Measurements from ENCODE around the gene LDB2. TPM values are rescaled to one million over a fixed set of nuclear protein-coding genes. Genes with fewer than 3 reads are reported as not detected.
A peak's percentile ranks its signal among the peaks of the same experiment; 100 is the strongest.

The LDB2 gene
- total and polyA plus RNA-seq, 2 donors (not counting 1 experiment from before 2014, with no cell fraction given) = 41.6 to 78.3 TPM

DNA sequence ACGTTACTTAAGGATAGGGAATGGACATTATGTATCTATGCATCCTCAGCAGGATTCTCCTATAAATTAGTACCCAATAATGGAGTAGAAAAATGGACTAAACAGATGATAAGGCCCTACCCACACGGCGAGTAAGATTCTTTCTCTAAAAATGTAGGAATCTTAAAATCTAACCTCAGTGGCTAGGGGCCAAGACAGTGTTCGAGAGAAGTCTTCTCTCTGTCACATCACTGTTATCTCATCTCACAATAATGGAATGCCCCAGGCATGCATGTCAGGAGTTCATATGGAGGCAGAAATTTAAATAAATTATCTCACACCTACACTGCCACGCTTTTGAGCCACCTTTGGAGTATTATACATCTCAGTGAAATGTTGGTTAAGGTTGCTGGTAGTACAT, 132.9 kb downstream of the LDB2 start:
- Histone ChIP-seq H3K4me3 (replicated peaks in 1 of 4; ENCODE audit: control extremely low read depth in 1 of 4, insufficient read depth in 1 of 4, low read depth in 3 of 4, low read length in 4 of 4) (no peak overlapping the region), H3K4me1 (ENCODE audit: control insufficient read depth, extremely low read depth, insufficient read depth, low read length) (no peaks in the 10 kb centered on the region), H2AFZ (ENCODE audit: low read length) (no peak overlapping the region), H4K20me1 (ENCODE audit: control insufficient read depth, extremely low read depth, insufficient read depth, low read length) (no peaks in the 10 kb centered on the region), H3K79me2 (ENCODE audit: control insufficient read depth, insufficient read depth, low read length) (no peaks in the 10 kb centered on the region), H3K4me2 (ENCODE audit: extremely low read depth, insufficient read depth, low read length) (no peak overlapping the region), H3K27me3 (ENCODE audit: control insufficient read depth, insufficient read depth, low read length) (no peaks in the 10 kb centered on the region), H3K9me3 (ENCODE audit: control insufficient read depth, insufficient read depth, low read depth, low read length) (no peaks in the 10 kb centered on the region), H3K27ac (ENCODE audit: insufficient read depth, low read length) (no peak overlapping the region), H3K36me3 (ENCODE audit: control insufficient read depth, insufficient read depth, low read length) (no peaks in the 10 kb centered on the region), H3K9ac (ENCODE audit: insufficient read depth, low read length) (no peak overlapping the region)
- peak in 1 of 2 donors; percentile 65 for DNase-seq (ENCODE audit: low read depth in 2 of 2)
- TF ChIP-seq, protein P1, sequence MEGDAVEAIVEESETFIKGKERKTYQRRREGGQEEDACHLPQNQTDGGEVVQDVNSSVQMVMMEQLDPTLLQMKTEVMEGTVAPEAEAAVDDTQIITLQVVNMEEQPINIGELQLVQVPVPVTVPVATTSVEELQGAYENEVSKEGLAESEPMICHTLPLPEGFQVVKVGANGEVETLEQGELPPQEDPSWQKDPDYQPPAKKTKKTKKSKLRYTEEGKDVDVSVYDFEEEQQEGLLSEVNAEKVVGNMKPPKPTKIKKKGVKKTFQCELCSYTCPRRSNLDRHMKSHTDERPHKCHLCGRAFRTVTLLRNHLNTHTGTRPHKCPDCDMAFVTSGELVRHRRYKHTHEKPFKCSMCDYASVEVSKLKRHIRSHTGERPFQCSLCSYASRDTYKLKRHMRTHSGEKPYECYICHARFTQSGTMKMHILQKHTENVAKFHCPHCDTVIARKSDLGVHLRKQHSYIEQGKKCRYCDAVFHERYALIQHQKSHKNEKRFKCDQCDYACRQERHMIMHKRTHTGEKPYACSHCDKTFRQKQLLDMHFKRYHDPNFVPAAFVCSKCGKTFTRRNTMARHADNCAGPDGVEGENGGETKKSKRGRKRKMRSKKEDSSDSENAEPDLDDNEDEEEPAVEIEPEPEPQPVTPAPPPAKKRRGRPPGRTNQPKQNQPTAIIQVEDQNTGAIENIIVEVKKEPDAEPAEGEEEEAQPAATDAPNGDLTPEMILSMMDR (conservative IDR thresholded peaks at IDR 0.05 in 1 of 2, IDR thresholded peaks at IDR 0.05 in 1 of 2; ENCODE audit: low read depth in 1 of 2, low read length in 2 of 2) = no peak
- no peak for TF ChIP-seq EZH2 (IDR thresholded peaks at IDR 0.05; ENCODE audit: low read length, missing control alignments)

DNA sequence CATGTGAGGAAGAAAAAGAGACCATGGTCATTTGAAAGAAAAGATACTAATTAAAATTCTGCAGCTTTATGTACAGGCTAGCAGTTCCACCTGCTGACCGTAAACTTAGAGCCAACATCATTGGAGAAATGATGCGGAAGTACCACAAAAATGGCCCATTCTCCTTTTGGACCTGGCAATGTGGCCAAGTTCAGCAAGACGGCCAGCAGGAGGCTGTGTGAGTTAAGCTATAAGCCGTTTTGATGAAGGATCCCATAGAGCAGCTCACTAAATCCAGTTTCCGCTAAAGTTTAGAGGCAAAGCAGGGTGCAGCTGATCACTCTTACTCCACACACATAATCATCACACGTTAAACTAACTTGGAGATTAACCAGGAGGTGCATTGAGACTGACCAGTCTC, 133.8 kb downstream of the LDB2 start:
- no peak overlapping the region for H3K4me2 ChIP-seq (ENCODE audit: extremely low read depth, insufficient read depth, low read length)
- TF ChIP-seq, protein P1 (conservative IDR thresholded peaks at IDR 0.05 in 1 of 2, IDR thresholded peaks at IDR 0.05 in 1 of 2; ENCODE audit: low read depth in 1 of 2, low read length in 2 of 2) = peak; percentile 28 to 49
- TF ChIP-seq EZH2 (IDR thresholded peaks at IDR 0.05; ENCODE audit: low read length, missing control alignments) = no peak
- H3K36me3 ChIP-seq (ENCODE audit: control insufficient read depth, insufficient read depth, low read length) = no peaks in the 10 kb centered on the region
- H3K4me1 ChIP-seq (ENCODE audit: control insufficient read depth, extremely low read depth, insufficient read depth, low read length) = no peaks in the 10 kb centered on the region
- H3K27ac ChIP-seq (ENCODE audit: insufficient read depth, low read length) = no peak overlapping the region
- H2AFZ ChIP-seq (ENCODE audit: low read length) = no peak overlapping the region
- H3K79me2 ChIP-seq (ENCODE audit: control insufficient read depth, insufficient read depth, low read length) = no peaks in the 10 kb centered on the region
- H4K20me1 ChIP-seq (ENCODE audit: control insufficient read depth, extremely low read depth, insufficient read depth, low read length) = no peaks in the 10 kb centered on the region
- no peaks in the 10 kb centered on the region for H3K27me3 ChIP-seq (ENCODE audit: control insufficient read depth, insufficient read depth, low read length)
- no peak overlapping the region for H3K4me3 ChIP-seq (replicated peaks in 1 of 4; ENCODE audit: control extremely low read depth in 1 of 4, insufficient read depth in 1 of 4, low read depth in 3 of 4, low read length in 4 of 4)
- H3K9me3 ChIP-seq (ENCODE audit: control insufficient read depth, insufficient read depth, low read depth, low read length) = no peaks in the 10 kb centered on the region
- no peak overlapping the region for H3K9ac ChIP-seq (ENCODE audit: insufficient read depth, low read length)
- peak in 1 of 2 donors; percentile 52 for DNase-seq (ENCODE audit: low read depth in 2 of 2)

- H2AFZ ChIP-seq (ENCODE audit: low read length) = no peak overlapping the region
- peak in 1 of 2 donors; percentile 46 for DNase-seq (ENCODE audit: low read depth in 2 of 2)
- TF ChIP-seq, protein P1 (conservative IDR thresholded peaks at IDR 0.05 in 1 of 2, IDR thresholded peaks at IDR 0.05 in 1 of 2; ENCODE audit: low read depth in 1 of 2, low read length in 2 of 2) = no peak
- no peak for TF ChIP-seq EZH2 (IDR thresholded peaks at IDR 0.05; ENCODE audit: low read length, missing control alignments)
- no peak overlapping the region for H3K27ac ChIP-seq (ENCODE audit: insufficient read depth, low read length)
- H3K9ac ChIP-seq (ENCODE audit: insufficient read depth, low read length) = no peak overlapping the region
- H3K4me1 ChIP-seq (ENCODE audit: control insufficient read depth, extremely low read depth, insufficient read depth, low read length) = no peaks in the 10 kb centered on the region
- no peaks in the 10 kb centered on the region for H3K36me3 ChIP-seq (ENCODE audit: control insufficient read depth, insufficient read depth, low read length)
- no peaks in the 10 kb centered on the region for H3K79me2 ChIP-seq (ENCODE audit: control insufficient read depth, insufficient read depth, low read length)
- no peaks in the 10 kb centered on the region for H4K20me1 ChIP-seq (ENCODE audit: control insufficient read depth, extremely low read depth, insufficient read depth, low read length)
- no peak overlapping the region for H3K4me3 ChIP-seq (replicated peaks in 1 of 4; ENCODE audit: control extremely low read depth in 1 of 4, insufficient read depth in 1 of 4, low read depth in 3 of 4, low read length in 4 of 4)
- no peaks in the 10 kb centered on the region for H3K9me3 ChIP-seq (ENCODE audit: control insufficient read depth, insufficient read depth, low read depth, low read length)
- no peak overlapping the region for H3K4me2 ChIP-seq (ENCODE audit: extremely low read depth, insufficient read depth, low read length)
- no peaks in the 10 kb centered on the region for H3K27me3 ChIP-seq (ENCODE audit: control insufficient read depth, insufficient read depth, low read length)
Measured at GRCh38 chr4:16760617-16761363, 137.7 kb downstream of the LDB2 start.
